GM18499 (cell line): ENCODE results near the gene ZNF772.
"Not testable (repeated sequence)": the region's sequence is repeated elsewhere in the genome, so short reads cannot be mapped to it uniquely, and the experiment has no call there.

Experiments
- ATAC-seq: cut with Tn5 transposase; IDR thresholded peaks from one replicate; pipeline ENCODE4 v1.9.1; 2021; ENCODE audit warnings: moderate number of reproducible peaks; ENCODE audit not compliant: insufficient read depth, unreplicated experiment

ZNF772 gene

DNA sequence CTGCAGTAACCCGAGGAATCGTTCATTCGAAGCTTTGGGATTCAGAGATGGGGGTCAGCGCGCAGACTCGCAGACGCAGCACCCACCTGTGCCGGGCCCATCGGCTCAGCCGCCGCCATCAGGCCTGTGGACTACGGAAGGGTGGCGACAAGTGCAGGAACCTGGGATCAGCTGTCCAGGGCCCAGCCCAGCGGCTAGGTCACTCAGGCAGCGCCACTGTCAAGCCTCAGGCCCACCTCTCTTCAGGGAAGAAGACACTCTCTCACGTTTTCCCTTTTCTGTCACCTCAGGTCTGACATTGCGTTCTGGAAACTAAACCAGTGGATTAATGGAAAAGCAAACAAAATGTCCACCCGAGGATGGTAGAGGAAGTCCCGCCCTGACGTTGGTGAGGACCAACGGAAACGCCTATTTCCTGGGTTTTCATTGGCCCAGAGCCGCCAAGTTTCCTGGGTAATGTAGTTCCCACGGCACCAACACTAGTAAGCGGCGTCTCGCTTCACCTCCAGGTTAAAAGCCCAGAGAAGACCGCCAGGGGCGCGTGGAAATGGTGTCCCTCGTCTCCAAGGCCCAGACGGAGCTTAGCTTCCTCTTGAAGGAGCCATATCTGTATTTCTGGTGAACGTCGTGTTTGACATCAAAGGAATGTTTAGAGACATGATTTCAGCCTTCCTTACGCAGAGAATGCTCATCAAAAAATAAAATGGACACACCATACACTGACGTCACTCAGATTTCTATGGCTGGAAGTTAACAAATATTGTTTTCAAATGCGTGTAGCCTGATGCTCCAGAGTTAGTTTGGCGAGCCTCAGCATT is at the start of gene ZNF772:
Gene ZNF772, minus strand, starts transcription at position 376 of the 818 bp plus-strand sequence. Its CDS starts 257 bp downstream, at position 119.
- ATAC-seq, result peak; percentile 62

GRCh38 chr19:57518021-57518420 is 40.7 kb upstream of the ZNF772 start:
- not testable (repeated sequence) for ATAC-seq

- no peak for ATAC-seq
These were observed 37.9 kb upstream of the ZNF772 start for GRCh38 chr19:57515255-57515654.

DNA sequence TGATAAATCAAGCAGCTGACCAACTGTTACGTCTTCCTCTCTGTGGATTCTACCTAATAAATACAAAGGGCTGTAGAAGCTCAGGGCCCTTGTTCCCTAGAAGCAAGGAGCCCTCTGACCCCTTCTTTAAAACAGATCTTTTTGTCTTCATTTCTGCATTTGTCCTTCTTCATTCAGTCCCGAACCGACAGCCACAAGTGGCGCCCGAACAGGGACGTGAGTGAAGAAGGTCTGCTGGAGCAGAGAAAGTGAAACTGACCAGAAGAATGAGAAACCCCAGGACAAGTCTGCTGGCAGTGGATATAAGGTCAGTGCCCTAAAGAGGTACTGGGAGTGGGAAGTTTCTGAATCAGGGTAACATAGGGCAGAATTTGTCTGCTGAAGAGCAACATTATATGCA is 35.5 kb upstream of the ZNF772 start:
- no peak for ATAC-seq

DNA sequence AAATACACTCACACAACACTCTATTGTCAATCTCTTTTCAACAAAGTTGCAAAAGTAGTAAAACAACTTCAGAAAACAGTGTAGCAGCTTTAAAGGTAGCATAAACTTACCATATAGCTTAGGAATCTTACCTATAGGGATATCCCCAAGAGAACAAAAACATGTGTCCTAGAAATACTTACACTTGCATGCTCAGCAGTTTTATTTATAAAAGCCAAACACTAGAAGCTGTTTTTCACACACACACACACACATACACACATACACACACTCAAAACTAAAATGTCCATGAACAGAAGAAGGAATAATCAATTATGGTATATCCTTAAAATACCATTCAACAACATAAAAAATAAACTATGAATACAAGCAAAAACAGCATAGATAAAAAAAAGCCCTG is 34.1 kb upstream of the ZNF772 start:
- ATAC-seq, result no peak

- no peak for ATAC-seq
These were observed 28.8 kb upstream of the ZNF772 start for GRCh38 chr19:57506163-57506562.

DNA sequence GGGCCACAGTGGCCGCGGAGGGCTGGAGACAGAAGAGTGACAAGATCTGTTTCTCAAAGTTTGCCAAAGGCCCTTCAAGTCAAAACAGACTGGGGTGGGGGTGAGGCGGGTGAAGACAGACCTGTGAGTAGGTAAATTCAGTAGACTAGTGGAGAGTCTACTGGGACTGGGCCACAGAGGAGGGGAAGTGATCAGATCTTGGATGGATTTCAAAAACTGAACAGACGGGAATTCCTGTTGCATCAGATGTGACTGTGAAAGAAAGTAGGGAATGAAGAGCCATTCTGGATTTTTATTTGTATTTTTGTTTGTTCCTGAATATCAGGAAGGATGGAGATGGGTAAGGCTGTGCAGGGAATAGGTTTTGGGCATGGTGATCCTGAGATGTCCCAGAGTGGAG is 23.0 kb upstream of the ZNF772 start:
- ATAC-seq, result not testable (repeated sequence)

DNA sequence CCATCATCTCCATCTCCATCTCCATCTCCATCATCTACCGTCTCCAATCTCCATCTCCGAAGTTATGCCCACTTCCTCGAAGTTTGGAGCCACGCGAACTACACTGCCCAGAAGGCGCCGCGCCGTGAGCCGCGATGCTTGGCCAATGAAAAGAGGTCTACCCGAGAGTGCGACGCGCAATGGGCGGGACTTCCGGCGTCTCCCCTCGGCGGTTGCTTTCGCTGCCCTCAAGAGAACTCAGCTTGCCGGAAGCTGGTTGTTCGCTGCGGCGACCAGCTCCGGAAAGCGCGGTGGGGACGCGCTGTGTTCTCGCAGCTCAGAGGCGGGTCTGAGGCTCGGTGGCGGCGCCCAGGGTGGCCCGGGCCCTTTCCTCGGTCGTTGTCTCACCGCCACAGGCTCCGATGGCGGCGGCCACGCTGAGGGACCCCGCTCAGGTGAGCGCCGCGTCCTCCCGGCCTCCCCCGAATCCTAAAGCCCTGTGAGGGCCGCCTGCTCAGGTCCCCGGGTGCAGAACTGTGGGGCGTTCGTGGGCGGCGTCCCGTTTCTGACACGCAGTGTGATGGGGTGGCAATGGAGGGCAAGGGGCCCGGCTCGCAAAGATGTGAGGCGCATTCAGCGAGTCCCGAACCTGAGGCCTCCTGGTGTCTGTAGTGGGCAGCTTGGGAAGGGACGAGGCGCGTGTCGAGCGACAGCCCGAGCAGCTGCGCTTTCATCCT is 22.5 kb upstream of the ZNF772 start, which contains the start of gene ZNF773:
Gene ZNF773, plus strand, starts transcription at position 259 of the 716 bp plus-strand sequence. Its CDS starts 143 bp downstream, at position 402.
- ATAC-seq, result peak; percentile 89

- not testable (repeated sequence) for ATAC-seq
These were observed 21.9 kb upstream of the ZNF772 start for GRCh38 chr19:57499332-57499679.

DNA sequence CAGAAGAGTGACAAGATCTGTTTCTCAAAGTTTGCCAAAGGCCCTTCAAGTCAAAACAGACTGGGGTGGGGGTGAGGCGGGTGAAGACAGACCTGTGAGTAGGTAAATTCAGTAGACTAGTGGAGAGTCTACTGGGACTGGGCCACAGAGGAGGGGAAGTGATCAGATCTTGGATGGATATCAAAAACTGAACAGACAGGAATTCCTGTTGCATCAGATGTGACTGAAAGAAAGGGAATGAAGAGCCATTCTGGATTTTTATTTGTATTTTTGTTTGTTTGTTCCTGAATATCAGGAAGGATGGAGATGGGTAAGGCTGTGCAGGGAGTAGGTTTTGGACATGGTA is 10.9 kb upstream of the ZNF772 start:
- ATAC-seq, result not testable (repeated sequence)

- not testable (repeated sequence) for ATAC-seq
These were observed 10.3 kb upstream of the ZNF772 start, which contains the start of gene ZNF419 for GRCh38 chr19:57487477-57488298. Gene ZNF419 (plus strand): TSS chr19:57487750. CDS start chr19:57487951, 201 bp downstream.

- ATAC-seq, result no peak
These were observed 3.7 kb downstream of the ZNF772 start for GRCh38 chr19:57473646-57474045.

DNA sequence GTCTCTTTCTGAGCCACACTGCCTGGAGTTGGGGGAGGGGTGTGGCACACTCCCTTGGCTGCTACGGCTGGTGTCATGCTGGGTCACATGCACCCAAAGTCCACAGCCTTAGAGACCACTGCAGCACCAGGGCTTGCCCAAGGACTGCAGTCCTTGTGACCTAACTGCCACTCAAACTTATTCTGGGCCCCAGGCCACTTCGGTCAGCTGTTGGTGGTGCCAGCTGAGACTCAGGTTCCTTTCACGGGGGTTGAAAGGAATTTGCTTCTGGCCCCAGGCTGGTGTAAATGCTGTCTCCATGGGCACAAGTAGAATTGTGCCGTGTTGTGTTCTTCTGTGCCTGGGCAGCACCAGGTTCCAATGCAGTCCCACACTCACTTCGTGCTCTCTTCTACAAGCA is 10.9 kb downstream of the ZNF772 start:
- ATAC-seq, result no peak

DNA sequence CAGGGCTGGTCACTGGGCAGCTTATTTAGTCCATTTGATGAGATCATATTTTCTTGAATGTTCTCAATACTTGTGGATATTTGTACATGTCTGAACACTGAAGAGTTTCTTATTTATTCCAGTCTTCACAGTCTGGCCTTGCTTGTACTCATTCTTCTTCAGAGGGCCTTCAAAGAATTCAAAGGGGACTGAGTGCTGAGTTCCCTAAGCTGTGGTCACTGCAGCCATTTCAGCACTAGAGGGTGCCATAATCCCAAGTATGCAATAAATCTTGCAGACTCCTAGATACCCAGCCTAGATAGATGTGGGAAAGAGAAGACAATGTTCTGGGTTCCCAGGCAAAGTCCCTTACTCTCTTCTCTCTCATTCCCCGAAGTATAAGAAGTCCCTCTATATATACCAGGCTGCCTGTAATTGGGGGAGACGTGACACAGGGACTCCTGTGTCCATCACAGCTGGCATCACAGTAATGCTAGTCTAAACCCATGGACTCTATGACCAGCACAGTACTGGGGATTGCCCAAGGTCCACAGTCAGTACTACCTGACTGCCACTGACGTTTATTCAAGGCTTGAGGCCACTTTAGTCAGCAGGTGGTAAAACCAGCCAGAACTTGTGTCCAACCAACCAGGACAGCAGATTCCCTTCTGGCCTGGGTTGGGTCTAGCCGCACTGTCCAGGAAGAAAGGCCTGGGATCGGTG is 11.5 kb downstream of the ZNF772 start:
- no peak for ATAC-seq

DNA sequence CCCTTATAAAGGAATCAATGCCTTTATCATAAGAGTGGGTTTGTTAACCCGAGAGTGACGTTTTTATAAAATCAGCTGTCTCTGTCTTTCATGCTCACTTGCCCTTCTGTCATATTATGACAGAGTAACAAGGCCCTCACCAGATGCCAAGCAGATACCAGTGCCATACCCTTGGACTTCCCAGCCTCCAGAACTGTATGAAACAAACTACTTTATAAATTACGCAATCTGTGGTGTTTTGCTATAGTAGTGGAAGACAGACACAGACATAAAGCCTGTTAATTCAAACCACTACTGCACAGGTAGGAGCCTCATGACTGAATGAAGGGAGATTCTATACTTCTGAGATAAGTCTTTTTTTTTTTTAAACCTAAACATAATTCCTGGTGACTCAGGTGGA is 25.1 kb downstream of the ZNF772 start:
- ATAC-seq, result no peak

- no peak for ATAC-seq
These were observed 34.2 kb downstream of the ZNF772 start for GRCh38 chr19:57443121-57443696.

- no peak for ATAC-seq
These were observed 35.2 kb downstream of the ZNF772 start for GRCh38 chr19:57441979-57442752.

GRCh38 chr19:57438925-57439324 is 38.4 kb downstream of the ZNF772 start:
- ATAC-seq, result no peak

DNA sequence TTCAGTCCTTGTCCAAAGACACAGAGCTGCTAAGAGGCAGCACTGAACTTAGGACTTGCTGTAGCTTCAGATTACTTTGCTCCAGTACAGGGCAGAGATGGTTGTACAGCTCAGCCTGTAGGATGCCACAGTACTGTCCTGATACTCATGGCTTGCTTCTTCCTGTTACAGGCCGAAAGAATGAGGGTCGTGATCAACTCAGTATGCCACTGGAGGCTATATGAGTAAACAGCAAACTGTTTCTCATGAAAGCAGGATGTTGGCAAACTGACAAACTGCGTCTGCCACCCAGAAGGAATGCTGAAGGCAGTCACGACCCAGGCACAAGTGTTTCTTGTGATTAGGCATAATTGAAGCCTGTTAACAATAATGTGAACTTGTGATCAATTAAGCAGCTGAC is 39.4 kb downstream of the ZNF772 start:
- no peak for ATAC-seq
